GM19035 (cell line): ENCODE measurements around the gene DNER.

Experiments used
- ATAC-seq: cut with Tn5 transposase; IDR thresholded peaks from one replicate; pipeline ENCODE4 v1.9.1; 2021; ENCODE audit not compliant: unreplicated experiment

Gene DNER

DNA sequence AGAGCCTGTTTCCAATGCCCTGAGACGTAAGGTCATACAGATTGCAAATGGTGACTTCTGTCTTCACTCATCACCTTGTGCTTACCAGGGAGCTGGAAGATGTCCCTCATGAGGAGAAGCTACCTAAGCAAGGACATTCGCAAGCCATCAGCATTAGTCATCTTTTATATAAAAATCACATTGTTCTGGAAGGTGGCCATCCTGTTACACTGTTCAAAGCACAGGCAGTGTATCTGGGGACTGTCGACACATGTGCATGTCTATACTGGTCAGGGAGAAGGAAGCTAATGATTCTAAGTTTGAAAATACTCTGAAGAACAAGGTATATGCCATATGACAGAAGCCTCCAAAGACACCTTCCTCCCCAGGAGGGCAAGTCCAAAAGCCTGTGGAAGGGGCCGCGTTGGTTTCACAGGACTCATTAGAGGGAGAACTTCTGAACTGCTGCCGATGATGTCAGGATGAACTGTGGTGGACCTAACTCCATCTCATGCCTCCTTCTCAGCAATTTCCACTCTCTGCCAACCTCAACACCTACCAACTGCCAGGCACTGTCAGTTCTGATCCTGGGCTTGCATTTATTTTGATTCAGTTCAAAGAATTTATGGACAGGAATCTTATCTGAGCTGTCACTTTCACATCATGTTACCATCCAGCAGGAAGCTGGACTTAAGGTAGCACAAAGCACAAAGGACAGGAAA is 39.4 kb downstream of the DNER start:
- ATAC-seq = no peak

DNA sequence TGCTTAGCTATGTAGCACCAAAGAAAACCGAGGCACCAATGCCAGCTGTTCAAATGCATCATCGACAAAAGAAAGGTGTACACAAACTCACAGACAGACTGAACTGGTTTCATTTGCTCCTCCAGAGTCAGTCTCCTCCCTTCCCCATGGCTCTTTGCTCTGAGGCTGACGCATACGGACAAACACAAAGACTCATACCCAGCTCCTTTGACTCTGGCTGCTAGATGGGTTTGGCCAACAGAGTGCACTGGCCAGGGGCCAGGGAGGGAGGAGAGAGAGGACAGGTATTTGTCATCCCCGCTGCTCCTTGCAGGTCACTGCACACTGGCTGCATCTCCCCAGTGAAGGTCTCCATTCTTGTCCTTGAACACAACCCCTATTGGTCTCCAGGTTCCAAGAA is 40.7 kb downstream of the DNER start:
- ATAC-seq = no peak

DNA sequence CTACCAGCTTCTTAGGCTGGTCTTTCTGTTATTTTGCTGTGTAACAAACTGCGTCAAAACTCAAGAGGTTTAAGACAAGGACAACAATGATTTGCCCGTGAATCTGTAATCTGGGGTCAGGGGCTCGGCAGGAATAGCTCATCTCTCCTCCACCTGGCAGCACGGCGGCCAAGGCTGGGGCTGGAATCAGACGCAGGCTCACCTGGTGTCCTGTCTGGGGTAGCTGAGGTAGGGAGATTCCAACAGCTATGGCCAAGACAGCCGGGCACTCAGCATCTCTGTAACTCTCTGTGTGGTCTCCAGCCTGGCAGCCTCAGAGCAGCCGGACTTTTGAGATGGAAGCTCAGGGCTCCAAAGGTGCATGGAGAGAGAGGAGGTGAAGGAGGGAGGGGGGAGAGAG is 42.3 kb downstream of the DNER start:
- no peak for ATAC-seq

DNA sequence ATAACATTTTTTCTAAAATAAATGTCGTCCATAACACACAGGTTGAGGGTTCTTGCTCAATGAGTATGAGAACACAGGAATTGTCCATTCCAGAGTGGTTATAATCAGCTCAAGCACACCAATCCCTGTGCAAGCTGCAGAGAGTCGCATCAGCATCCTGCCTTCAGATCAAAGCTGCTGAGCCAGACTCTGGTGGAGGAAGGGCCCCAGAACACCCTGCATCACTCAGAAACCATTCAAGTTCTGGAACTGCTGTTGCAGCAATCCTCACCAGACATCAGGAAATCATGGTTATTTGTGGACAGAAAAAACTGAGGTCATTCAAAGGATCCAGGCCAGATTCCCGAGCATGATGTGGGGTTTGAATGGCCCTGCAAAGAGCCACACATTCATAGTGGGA is 44.5 kb downstream of the DNER start:
- ATAC-seq = no peak

DNA sequence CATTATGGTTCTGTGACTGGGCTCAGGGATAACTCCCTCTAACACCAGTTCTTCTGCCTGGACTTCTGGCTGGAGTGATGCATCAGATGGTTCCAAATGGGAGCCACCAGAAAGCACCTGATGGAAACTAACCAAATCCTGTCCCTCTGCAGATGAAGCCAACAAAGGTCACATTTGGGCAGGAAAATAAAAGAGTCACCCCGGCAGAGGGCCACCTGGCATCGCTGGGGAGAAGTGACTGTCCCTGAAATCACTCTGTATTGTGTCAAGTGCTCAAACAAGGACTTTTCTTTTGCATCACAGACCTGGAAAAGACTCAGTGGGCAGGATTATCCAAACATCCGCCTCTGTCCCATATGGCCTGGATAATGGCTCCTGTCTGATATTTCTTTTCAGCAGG is 47.5 kb downstream of the DNER start:
- ATAC-seq = no peak

DNA sequence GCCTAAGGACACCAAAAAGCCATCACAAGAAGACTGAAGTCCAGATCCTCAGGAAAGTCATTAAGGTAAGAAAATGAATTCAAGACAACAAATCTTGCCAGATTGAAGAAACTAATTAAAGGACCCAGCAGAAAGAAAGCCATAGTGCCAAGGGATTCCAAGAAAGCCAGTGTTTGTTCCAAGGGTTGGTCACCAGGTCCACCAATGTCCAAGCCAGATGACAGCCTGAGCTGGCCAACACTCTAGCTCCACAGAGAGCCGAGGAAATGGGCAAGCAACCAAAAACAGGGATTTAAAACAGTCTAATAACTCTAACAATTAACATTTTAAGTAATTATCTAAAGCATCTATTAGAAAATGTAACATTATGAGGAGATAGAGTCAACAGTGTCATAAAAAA is 49.2 kb downstream of the DNER start:
- ATAC-seq = no peak

DNA sequence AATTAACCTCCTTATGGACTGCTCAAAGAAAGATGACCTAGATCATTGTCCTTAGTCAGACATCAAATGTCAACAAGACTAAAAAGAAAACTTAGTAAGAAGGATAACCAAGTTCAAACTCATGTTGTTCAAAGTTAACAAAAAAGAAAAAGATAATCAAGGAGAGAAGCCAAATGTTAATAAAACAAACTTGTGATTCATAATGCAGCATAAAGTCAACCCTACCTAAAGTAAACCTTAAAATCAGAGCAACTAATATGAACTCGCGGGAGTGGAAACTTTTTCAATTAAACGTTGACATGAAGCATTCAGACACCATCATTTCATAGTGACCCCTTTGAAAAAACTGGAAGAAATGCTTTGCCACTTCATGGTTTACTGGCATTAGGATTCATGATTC is 52.9 kb downstream of the DNER start:
- no peak for ATAC-seq

DNA sequence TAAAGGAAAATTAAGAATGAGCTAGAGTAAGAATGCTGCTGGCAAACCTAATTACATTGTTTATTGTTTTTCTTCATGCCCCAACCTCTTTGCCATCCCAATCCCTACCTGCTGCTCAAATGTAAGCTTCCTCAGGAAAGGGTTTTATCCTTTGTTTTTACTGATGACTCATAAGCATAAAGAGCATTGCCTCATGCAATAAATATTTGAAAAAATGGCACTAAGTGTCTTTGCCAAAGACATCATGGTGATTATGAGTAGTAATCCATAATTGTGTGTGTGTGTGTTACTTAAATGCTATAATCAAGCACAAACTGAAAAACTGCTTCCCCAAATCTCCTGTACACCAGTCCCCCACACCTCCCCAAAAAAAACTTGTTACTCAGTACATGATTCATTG is 53.4 kb downstream of the DNER start:
- ATAC-seq = no peak

DNA sequence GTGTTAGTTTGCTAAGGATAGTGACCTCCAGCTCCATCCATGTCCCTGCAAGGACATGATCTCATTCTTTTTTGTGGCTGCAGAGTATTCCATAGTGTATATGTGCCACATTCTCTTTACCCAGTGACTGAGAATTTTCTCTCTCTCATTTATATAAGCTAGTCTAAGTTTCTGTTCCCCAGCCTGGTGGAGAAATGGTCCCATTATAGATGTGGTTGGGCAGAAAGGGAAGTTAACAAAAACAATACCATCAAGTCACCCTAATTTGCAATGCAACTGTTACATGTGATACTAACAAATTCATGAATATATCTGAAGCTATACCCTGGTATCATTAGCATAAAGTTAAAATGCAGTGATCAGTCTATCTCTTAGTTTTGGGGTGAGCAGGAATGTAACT is 54.0 kb downstream of the DNER start:
- no peak for ATAC-seq

DNA sequence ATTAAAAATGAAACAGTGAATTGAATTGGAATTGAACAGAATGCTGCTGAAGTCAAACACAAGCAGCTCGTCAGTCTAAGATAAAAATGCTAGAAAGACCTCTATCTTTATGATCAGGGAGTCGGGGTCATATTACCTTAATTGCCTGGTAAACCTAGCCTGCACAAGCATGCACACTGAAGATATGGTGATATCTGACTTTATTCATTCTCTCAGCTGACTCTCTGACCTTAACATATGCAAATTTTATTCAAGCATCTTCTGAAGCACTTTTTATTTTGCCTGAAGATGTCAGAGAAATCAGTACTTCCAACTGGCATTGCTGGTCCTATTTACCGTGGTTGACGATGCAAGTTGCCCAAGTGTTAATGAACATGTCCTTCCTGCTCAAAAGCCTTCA is 56.4 kb downstream of the DNER start:
- ATAC-seq = no peak

DNA sequence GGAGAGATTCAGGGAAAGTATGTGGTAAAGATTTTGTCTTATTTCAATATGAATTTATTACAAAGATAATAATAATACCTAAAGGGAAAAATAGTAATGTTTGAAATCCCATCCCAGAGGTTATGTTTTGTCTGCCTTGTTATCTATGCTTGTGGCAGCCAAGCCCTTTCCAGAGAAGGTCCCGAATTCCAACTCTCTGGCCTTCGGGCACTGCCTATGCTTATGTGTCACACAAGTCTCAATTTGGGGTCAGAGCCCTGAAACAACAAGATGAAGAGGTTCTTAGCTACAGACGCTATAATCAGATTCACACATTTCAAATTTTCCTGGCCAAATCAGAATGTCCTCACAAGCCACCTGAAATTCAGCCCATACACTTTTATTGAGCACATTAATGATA is 59.9 kb downstream of the DNER start:
- ATAC-seq = no peak

DNA sequence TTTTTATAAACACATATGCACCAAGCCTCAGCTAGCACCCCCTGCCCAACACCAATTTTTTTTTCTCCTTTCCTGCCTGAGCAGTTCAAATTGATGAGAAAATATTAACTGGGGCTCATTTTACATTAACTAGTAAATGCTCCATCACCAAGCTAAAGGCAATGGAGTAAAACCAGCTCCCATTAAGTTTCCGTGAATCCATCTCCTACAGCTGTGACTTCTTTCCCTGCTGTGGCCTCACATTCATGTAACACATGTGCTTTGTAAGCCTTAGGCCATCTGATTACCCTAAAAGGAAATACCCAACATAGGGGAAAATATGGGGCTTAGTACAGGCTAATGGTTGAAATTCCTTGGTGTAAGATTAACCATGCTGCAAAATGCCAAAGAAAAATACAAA is 60.8 kb downstream of the DNER start:
- no peak for ATAC-seq

DNA sequence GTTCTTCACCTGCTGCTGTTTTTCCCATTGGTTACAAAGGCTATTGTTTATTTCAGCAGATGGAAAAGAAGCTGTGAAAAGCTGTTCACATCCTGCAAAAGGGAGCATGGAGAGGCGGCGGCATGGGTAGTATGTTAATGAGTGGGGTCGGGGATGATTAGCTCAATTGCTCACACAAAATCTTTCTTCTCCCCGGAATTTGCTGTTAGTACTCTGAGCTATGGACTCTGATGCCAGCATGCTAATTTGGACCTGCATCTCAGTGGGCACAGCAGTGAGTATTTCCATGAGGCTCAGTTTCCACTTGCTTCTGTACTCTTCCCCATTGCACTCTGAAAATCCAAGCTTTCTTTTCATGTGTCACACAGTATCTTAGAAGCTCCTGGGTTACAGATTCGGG is 61.6 kb downstream of the DNER start:
- no peak for ATAC-seq

DNA sequence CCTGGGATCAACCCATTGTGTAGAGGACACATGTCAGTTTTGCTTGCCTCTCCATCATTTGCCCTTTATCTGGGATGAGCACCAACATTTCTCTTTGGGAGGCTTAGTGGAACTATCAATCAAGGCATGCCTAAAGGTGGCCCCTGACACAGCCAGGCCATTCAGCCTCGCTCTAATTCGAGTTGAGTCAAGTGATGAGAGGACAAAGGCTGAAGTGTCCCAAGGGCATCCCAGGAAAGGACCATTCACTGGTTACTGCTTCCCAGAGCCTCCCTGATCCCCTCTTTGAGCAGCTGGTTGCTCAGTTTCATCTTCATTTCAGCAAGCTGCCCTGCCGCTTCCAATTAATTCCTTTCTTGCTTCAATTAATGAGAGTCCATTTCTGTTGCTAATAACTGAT is 63.5 kb downstream of the DNER start:
- ATAC-seq = no peak

DNA sequence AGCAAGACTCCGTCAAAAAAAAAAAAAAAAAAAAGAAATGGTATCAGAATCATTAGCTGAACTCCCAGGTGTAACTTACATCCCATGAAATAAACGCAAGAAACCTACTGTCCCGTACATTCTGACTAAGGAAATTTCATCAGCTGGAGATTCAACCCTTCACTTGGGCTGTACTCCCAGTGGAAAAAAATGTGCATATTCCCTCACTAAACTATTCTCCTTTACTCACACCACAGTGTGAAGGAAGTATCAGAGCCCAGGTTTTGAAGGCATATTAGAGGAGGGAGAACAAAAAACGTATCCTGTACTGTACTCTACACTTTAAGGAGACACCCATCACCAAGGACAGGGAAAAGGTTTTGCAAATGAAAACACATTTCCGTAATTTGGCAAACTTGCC is 64.3 kb downstream of the DNER start:
- no peak for ATAC-seq

DNA sequence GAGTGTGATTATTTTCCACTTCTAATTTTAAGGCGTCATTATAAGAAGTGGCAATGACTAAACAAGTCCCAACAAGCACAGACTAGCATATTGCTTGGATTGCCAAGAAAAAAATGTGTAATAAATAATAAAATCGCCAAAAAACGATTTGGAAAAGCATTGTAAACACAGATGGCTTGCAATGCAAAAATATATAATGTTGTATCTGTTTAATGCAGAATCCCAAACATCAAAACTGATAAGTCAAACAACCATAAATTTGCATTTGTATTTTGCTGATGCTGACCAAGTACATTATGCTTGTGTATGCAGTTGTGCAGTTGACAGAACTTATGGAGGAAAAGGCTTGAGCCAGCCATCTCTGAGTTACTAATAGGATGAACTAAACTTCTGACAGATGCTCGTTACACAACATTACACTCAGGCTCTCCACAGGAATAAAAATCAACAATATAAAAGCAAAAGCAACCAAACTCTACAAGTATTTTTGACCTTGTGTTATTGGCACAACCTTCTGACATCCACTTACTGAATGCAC is 68.1 kb downstream of the DNER start:
- no peak for ATAC-seq

DNA sequence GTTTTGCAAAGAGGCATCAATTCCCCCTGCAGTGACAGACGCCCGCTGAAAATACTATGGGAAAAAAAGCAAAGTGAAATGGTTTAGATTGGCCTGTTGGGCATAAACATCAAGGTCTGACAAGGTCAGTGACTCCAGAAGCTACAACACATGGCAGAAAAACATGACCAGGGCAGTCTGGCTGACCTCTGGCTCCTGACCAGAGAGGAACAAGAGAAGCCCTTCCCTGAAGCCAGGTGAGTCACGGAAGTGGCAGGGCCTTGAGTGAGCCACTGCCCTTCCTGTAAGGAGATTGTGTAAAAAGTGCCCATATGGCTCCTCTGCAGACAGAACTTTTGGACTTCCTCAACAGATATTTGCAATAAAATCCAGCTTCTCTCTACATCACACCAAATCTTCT is 72.0 kb downstream of the DNER start:
- ATAC-seq = no peak

DNA sequence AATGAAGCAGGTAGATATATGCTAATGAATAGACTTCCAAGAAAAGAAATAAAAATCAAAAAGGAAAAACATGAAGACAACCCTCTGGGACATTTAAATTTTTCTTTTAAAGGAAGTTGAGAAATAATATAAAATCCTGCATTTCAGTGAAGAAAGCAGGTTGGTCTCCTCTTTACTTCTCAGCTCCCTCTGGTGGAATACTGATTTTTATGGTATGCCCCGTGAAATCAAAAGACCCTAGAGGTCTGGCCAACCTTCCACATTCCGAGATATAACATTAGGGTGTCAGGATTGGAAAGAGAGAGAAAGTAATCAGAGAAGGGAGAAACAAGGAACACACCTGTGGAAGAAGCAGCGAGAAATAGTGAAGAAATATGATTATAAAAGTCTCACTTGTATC is 72.7 kb downstream of the DNER start:
- ATAC-seq = no peak

DNA sequence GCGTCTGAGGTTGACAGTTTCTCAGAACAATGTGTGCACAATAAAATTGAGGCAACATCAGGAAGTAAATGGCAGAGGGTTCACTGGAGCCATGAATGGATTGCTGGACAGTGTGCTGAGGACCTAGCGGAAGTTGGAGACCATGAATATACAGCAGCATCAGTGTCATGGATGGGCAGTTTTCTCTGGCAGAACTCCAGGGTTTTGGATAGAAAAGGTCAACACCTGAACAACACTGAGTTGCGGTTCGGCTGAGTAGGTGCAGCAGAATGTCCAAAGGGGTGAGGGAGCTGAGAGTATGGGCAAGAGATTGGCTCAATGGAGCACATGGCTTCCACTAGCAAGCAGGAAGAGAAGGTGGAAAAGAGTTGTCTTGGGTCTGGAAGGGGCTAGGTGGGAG is 73.7 kb downstream of the DNER start:
- ATAC-seq = no peak

DNA sequence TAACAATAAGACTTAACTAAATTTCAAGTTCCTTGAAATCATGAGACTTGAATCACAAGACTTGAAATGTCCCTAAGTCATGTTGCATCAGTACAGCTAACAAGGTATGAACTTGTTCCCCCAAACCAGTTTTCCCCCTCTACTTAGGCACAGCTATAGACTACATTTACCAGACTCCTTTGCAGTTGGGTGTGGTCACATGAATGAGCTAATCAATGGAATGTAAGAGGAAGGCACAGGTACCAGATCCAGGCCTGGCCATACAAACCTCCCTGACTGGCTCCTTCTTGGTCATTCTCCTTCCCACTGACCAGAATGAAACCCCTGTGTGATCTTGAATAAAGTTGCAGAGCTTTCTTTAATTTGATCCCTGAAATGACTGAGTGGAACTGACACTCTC is 77.8 kb downstream of the DNER start:
- no peak for ATAC-seq

DNA sequence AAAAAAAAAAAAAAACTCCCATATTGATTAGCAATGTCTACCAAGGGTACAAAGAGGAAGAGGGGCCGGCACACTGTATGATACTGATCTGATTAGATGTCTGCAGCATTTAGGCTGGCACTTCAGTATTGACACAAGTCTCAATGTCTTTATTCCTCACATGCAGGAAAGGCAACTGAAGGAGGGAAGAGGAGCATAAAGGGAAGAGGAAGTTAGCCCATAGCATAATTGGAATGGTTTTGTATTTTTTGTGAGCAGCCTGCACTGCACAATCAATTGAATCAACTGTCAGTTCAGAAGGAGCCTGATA is 79.0 kb downstream of the DNER start:
- ATAC-seq = no peak

DNA sequence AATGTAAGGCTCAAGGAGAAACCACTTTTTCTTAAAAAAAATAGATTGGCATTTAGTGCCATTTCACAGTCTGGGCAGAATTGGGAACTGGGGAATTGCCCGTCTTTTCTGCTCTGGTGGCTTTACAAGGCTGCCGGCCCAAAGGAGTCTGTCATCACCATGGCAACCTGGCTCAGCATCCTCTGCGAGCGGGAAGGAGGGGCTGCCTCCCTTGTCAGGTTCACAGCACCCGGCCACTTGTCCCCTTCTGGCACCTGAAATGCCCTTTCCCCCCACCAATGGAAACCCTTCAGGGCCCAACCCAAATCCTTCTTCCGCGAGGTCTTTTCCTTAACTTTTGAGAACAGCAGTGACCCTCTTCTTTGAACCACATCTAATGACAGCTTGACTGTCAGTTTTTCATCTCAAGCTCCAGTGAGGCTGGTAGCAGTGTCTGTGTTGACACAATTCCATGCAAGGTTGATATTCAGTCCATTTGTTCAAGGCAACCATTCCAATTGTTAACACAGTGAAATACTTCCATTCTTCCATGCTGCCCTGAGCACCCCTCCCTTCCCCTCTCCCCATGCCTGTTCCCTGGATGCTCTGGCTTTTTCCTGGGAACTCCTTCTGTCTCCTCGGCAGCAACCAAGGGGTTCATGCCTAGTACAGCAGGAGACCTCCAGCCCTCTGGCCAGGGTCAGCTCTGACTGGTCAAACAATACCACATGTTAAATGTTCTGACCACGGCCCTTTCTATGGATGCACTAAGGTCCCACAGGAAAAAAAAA is 79.6 kb downstream of the DNER start:
- no peak for ATAC-seq

DNA sequence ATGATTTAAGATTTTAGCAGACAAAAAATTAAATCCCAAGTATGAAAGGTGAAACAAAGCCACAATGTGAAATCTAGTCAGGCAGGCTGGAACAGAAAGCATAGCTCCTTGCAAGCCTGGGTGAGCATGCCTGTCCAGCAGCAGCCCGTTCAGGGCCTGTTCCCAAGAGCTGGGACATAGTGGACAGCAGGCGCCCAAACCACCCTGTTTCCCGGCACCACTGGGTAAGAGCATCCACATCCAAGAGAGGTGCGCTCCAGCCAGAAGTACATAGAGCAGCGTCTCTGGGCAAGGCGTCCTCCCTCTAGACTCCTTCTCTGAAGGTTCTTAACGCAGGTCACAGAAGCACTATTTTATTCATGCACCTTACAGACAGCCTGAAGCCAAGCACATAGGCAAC is 80.8 kb downstream of the DNER start:
- no peak for ATAC-seq
